Muscle layer of duodenum (tissue), 2 donors: ENCODE results near the gene NUAK2.

Experiments used
- H3K27ac ChIP-seq: one replicate; pipeline ENCODE4 v1.7.0; 2013; ENCODE audit warnings: mild to moderate bottlenecking, low read length
- H3K27me3 ChIP-seq: one replicate; pipeline ENCODE4 v1.7.0; 2013; ENCODE audit warnings: low read depth, mild to moderate bottlenecking, control low read depth, low read length
- H3K36me3 ChIP-seq, 2 donors: one replicate each; pipeline ENCODE4 v1.7.0; 2013; ENCODE audit warnings: low read length in 2 of 2, control low read depth in 1 of 2, mild to moderate bottlenecking in 1 of 2; ENCODE audit not compliant: insufficient read depth in 2 of 2, control insufficient read depth in 1 of 2
- H3K4me1 ChIP-seq, 2 donors: one replicate each; pipeline ENCODE4 v1.7.0; 2013; ENCODE audit warnings: low read length in 2 of 2, mild to moderate bottlenecking in 2 of 2, control low read depth in 1 of 2, moderate library complexity in 1 of 2; ENCODE audit not compliant: insufficient read depth in 2 of 2, control insufficient read depth in 1 of 2
- H3K4me3 ChIP-seq, 2 donors: one replicate each; pipeline ENCODE4 v1.7.0; 2013; ENCODE audit warnings: low read length in 2 of 2, low read depth in 1 of 2, mild to moderate bottlenecking in 1 of 2
- H3K9me3 ChIP-seq, 2 donors: one replicate each; pipeline ENCODE4 v1.7.0; 2013; ENCODE audit warnings: low read length in 2 of 2, control low read depth in 1 of 2, mild to moderate bottlenecking in 1 of 2; ENCODE audit not compliant: control insufficient read depth in 1 of 2
- donor health status: healthy.

Gene NUAK2

DNA sequence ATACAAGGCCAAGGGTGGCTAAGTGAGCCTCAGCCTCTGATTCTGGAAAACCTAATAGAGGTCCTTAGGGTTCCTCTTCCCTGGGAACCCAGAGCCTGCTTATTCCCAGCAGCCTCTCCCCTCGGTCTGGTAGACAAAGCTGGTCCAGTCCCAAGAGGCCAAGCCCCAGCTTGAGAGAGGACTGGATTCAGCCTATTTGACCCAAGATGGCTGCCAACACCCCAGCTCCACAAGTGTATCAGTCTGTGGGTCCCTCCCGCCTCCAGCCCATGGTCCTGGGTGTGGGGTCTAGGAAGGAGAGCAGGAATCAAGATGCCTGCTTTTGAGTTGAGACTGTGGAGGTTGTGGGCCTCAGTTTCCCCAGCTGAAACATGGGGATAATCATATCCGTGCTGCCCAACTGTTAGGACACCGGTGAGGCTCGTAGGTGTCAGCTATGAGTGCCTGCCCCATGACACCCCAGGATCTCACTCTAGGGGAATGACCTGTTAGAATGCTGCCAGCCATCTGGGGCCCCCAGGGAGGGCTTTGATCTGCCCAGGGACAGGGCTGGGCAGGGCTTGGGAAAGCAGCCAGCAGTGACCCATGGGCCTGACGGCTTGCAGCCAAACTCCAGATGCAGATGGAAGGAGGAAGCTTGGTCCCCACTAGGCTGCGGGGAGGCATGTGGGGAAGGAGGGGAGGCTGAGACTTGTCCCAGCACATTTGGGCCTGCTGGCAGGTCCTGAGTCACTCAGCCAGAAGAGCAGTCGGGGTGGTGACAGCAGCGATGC is 45.4 kb downstream of the NUAK2 start:
- H3K36me3 ChIP-seq, result no peaks in the 10 kb centered on the region
- H3K4me1 ChIP-seq, result peaks cover 0 to 11% of the 10 kb centered on the region in 2 donors
- no peaks in the 10 kb centered on the region for H3K9me3 ChIP-seq
- no peak overlapping the region for H3K4me3 ChIP-seq
- H3K27me3 ChIP-seq, result no peaks in the 10 kb centered on the region
- no peak overlapping the region for H3K27ac ChIP-seq

DNA sequence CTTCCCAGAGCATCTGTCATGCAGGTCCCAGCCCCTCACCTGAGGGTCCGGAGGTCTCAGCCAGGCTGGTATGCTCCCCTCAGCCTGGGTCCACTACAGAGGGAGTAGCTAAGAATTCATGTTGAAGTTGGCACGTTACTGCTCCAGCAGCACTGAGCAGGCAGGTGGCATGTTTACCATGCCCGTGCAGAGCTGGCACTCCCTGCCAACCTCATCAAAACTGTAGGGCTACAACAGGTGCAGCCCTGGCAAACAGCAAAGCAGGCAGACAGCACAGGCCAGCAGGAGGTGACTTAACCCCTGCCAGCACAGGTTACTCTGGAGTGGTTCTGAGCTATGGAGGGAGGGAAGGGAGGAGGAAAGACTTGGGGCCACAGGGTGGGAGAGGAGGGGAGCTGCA is 46.4 kb downstream of the NUAK2 start:
- no peak overlapping the region for H3K27ac ChIP-seq
- H3K27me3 ChIP-seq, result no peaks in the 10 kb centered on the region
- H3K4me1 ChIP-seq, result peaks cover 0 to 20% of the 10 kb centered on the region in 2 donors

GRCh38 chr1:205274041-205274691 is 47.4 kb downstream of the NUAK2 start:
- no peak overlapping the region for H3K27ac ChIP-seq

More for the DNA sequence above, 46.4 kb downstream of the NUAK2 start:
- Histone ChIP-seq H3K4me3 (no peak overlapping the region), H3K36me3 (no peaks in the 10 kb centered on the region), H3K9me3 (no peaks in the 10 kb centered on the region)

GRCh38 chr1:205273551-205273982 is 48.0 kb downstream of the NUAK2 start:
- Histone ChIP-seq H3K9me3 (no peaks in the 10 kb centered on the region), H3K4me1 (peaks cover 0 to 20% of the 10 kb centered on the region in 2 donors), H3K27ac (no peak overlapping the region)

More at GRCh38 chr1:205274041-205274691, 47.4 kb downstream of the NUAK2 start:
- H3K4me1 ChIP-seq, result peaks cover 0 to 20% of the 10 kb centered on the region in 2 donors
- no peaks in the 10 kb centered on the region for H3K27me3 ChIP-seq
- no peaks in the 10 kb centered on the region for H3K9me3 ChIP-seq
- H3K4me3 ChIP-seq, result no peak overlapping the region
- peaks cover 0 to 7% of the 10 kb centered on the region in 2 donors for H3K36me3 ChIP-seq

DNA sequence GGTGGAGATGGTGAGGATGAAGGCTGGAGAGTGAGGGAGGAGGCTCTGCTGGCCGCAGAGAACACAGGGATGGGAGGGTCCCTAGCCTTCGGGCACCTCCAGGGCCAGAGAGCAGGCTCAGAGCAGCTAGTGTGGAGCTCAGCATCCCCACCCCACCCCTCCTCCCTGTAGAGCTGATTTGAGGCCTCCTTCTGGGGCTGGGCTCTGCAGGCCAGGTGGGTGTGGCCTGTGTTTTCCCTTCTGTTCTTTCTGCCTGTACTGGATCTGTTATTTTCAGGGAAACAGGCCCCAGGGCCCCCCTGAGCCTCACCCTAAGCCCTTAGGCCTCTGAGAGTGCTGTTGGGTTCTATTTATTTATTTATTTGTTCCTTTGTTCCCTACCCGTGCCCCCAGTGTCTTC is 49.0 kb downstream of the NUAK2 start:
- Histone ChIP-seq H3K4me1 (peaks cover 0 to 20% of the 10 kb centered on the region in 2 donors), H3K4me3 (no peak overlapping the region), H3K9me3 (no peaks in the 10 kb centered on the region), H3K27ac (no peak overlapping the region), H3K27me3 (no peaks in the 10 kb centered on the region), H3K36me3 (peaks cover 0 to 11% of the 10 kb centered on the region in 2 donors)

More at GRCh38 chr1:205273551-205273982, 48.0 kb downstream of the NUAK2 start:
- peaks cover 0 to 11% of the 10 kb centered on the region in 2 donors for H3K36me3 ChIP-seq
- H3K27me3 ChIP-seq, result no peaks in the 10 kb centered on the region
- no peak overlapping the region for H3K4me3 ChIP-seq

- H3K9me3 ChIP-seq, result no peaks in the 10 kb centered on the region
- no peaks in the 10 kb centered on the region for H3K27me3 ChIP-seq
- peaks cover 0 to 20% of the 10 kb centered on the region in 2 donors for H3K4me1 ChIP-seq
- H3K4me3 ChIP-seq, result no peak overlapping the region
- H3K27ac ChIP-seq, result no peak overlapping the region
- peaks cover 0 to 11% of the 10 kb centered on the region in 2 donors for H3K36me3 ChIP-seq
Measured at GRCh38 chr1:205271745-205272144, 49.8 kb downstream of the NUAK2 start.

- H3K4me1 ChIP-seq, result peaks cover 0 to 20% of the 10 kb centered on the region in 2 donors
- H3K36me3 ChIP-seq, result peaks cover 0 to 11% of the 10 kb centered on the region in 2 donors
- no peaks in the 10 kb centered on the region for H3K9me3 ChIP-seq
- no peak overlapping the region for H3K4me3 ChIP-seq
- H3K27ac ChIP-seq, result no peak overlapping the region
- no peaks in the 10 kb centered on the region for H3K27me3 ChIP-seq
Measured at GRCh38 chr1:205271277-205271676, 50.3 kb downstream of the NUAK2 start.

- H3K36me3 ChIP-seq, result peaks cover 0 to 11% of the 10 kb centered on the region in 2 donors
- no peaks in the 10 kb centered on the region for H3K9me3 ChIP-seq
- H3K27me3 ChIP-seq, result no peaks in the 10 kb centered on the region
- H3K4me3 ChIP-seq, result no peak overlapping the region
- no peak overlapping the region for H3K27ac ChIP-seq
- H3K4me1 ChIP-seq, result peaks cover 0 to 20% of the 10 kb centered on the region in 2 donors
Measured at GRCh38 chr1:205270764-205271163, 50.8 kb downstream of the NUAK2 start.

DNA sequence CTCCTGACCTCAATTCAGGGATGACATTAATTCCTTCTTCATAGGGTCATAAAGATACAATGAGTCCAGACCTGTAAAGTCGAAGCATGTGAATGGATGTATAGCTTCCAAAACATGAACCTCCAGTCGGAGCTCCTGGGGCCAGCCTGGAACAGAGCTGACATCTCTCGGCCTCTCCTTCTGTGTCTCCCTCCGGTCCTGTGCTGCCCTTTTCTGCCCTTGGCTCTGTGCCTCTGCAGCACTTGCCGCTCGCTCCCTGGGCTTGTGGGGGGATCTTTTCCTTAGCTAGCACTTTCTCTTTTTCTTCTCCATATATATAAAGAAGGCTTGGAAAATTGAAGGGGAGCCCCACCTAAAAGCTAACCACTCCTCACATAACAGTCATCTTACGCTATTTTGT is 51.3 kb downstream of the NUAK2 start:
- H3K27ac ChIP-seq, result no peak overlapping the region
- H3K4me3 ChIP-seq, result no peak overlapping the region
- H3K4me1 ChIP-seq, result peaks cover 0 to 20% of the 10 kb centered on the region in 2 donors
- no peaks in the 10 kb centered on the region for H3K9me3 ChIP-seq
- H3K36me3 ChIP-seq, result peaks cover 0 to 11% of the 10 kb centered on the region in 2 donors
- no peaks in the 10 kb centered on the region for H3K27me3 ChIP-seq

DNA sequence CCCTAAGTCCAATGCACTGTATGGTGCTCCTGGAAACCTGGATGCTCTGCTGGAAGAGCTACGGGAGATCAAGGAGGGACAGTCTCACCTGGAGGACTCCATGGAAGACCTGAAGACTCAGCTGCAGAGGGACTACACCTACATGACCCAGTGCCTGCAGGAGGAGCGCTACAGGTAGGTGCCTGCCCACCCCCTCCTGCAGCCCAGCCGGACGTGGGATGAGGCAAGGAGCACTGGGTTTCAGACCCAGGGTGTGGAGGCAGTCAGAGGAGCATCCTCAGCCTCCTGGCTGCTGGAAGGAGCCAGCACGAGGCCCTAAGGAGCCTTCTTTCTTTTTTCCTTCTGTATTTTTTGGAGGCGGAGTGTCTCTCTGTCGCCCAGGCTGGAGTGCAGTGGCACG is 51.8 kb downstream of the NUAK2 start:
- Histone ChIP-seq H3K27ac (no peak overlapping the region), H3K4me1 (peaks cover 0 to 20% of the 10 kb centered on the region in 2 donors), H3K4me3 (no peak overlapping the region), H3K27me3 (no peaks in the 10 kb centered on the region), H3K9me3 (no peaks in the 10 kb centered on the region), H3K36me3 (peaks cover 0 to 11% of the 10 kb centered on the region in 2 donors)

GRCh38 chr1:205268846-205269680 is 52.5 kb downstream of the NUAK2 start:
- no peak overlapping the region for H3K4me3 ChIP-seq
- peaks cover 0 to 11% of the 10 kb centered on the region in 2 donors for H3K36me3 ChIP-seq
- peaks cover 0 to 20% of the 10 kb centered on the region in 2 donors for H3K4me1 ChIP-seq
- no peaks in the 10 kb centered on the region for H3K27me3 ChIP-seq
- H3K9me3 ChIP-seq, result no peaks in the 10 kb centered on the region
- H3K27ac ChIP-seq, result no peak overlapping the region
